ENCODE data around the gene ACTN2. TPM values are rescaled to one million over a fixed set of nuclear protein-coding genes. Genes with fewer than 3 reads are reported as not detected.

ACTN2 gene
- total and polyA plus RNA-seq, 2 donors (not counting 1 experiment from before 2014, with no cell fraction given) = 0.17 to 0.22 TPM

GRCh38 chr1:236688705-236689104, 2.4 kb downstream of the ACTN2 start:
- Histone ChIP-seq H3K79me2 (ENCODE audit: control insufficient read depth, insufficient read depth, low read length) (no peaks in the 10 kb centered on the region), H3K4me2 (ENCODE audit: extremely low read depth, insufficient read depth, low read length) (no peak overlapping the region), H3K9me3 (ENCODE audit: control insufficient read depth, insufficient read depth, low read depth, low read length) (no peaks in the 10 kb centered on the region), H3K27me3 (ENCODE audit: control insufficient read depth, insufficient read depth, low read length) (no peaks in the 10 kb centered on the region), H3K4me1 (ENCODE audit: control insufficient read depth, extremely low read depth, insufficient read depth, low read length) (peaks cover 5% of the 10 kb centered on the region), H3K36me3 (ENCODE audit: control insufficient read depth, insufficient read depth, low read length) (no peaks in the 10 kb centered on the region), H3K27ac (ENCODE audit: insufficient read depth, low read length) (no peak overlapping the region), H4K20me1 (ENCODE audit: control insufficient read depth, extremely low read depth, insufficient read depth, low read length) (no peaks in the 10 kb centered on the region), H3K4me3 (replicated peaks in 1 of 4; ENCODE audit: control extremely low read depth in 1 of 4, insufficient read depth in 1 of 4, low read depth in 3 of 4, low read length in 4 of 4) (no peak overlapping the region), H2AFZ (ENCODE audit: low read length) (no peak overlapping the region), H3K9ac (ENCODE audit: insufficient read depth, low read length) (no peak overlapping the region)
- DNase-seq (ENCODE audit: low read depth in 2 of 2) = no peak
- TF ChIP-seq EZH2 (IDR thresholded peaks at IDR 0.05; ENCODE audit: low read length, missing control alignments) = no peak
- no peak for TF ChIP-seq CTCF (conservative IDR thresholded peaks at IDR 0.05 in 1 of 2, IDR thresholded peaks at IDR 0.05 in 1 of 2; ENCODE audit: low read depth in 1 of 2, low read length in 2 of 2)

- Histone ChIP-seq H2AFZ (ENCODE audit: low read length) (no peak overlapping the region), H3K4me2 (ENCODE audit: extremely low read depth, insufficient read depth, low read length) (no peak overlapping the region), H3K4me3 (replicated peaks in 1 of 4; ENCODE audit: control extremely low read depth in 1 of 4, insufficient read depth in 1 of 4, low read depth in 3 of 4, low read length in 4 of 4) (no peak overlapping the region), H3K79me2 (ENCODE audit: control insufficient read depth, insufficient read depth, low read length) (no peaks in the 10 kb centered on the region), H3K27me3 (ENCODE audit: control insufficient read depth, insufficient read depth, low read length) (no peaks in the 10 kb centered on the region), H3K4me1 (ENCODE audit: control insufficient read depth, extremely low read depth, insufficient read depth, low read length) (peaks cover 5% of the 10 kb centered on the region), H4K20me1 (ENCODE audit: control insufficient read depth, extremely low read depth, insufficient read depth, low read length) (no peaks in the 10 kb centered on the region), H3K9ac (ENCODE audit: insufficient read depth, low read length) (no peak overlapping the region), H3K27ac (ENCODE audit: insufficient read depth, low read length) (no peak overlapping the region), H3K36me3 (ENCODE audit: control insufficient read depth, insufficient read depth, low read length) (no peaks in the 10 kb centered on the region), H3K9me3 (ENCODE audit: control insufficient read depth, insufficient read depth, low read depth, low read length) (no peaks in the 10 kb centered on the region)
- TF ChIP-seq CTCF (conservative IDR thresholded peaks at IDR 0.05 in 1 of 2, IDR thresholded peaks at IDR 0.05 in 1 of 2; ENCODE audit: low read depth in 1 of 2, low read length in 2 of 2) (no peak), EZH2 (IDR thresholded peaks at IDR 0.05; ENCODE audit: low read length, missing control alignments) (no peak)
- DNase-seq (ENCODE audit: low read depth in 2 of 2) = no peak
Measured at GRCh38 chr1:236689713-236690569, 3.6 kb downstream of the ACTN2 start.

GRCh38 chr1:236691348-236691747, 5.0 kb downstream of the ACTN2 start:
- TF ChIP-seq EZH2 (IDR thresholded peaks at IDR 0.05; ENCODE audit: low read length, missing control alignments) = no peak
- TF ChIP-seq CTCF (conservative IDR thresholded peaks at IDR 0.05 in 1 of 2, IDR thresholded peaks at IDR 0.05 in 1 of 2; ENCODE audit: low read depth in 1 of 2, low read length in 2 of 2) = no peak
- Histone ChIP-seq H3K27ac (ENCODE audit: insufficient read depth, low read length) (no peak overlapping the region), H3K27me3 (ENCODE audit: control insufficient read depth, insufficient read depth, low read length) (no peaks in the 10 kb centered on the region), H2AFZ (ENCODE audit: low read length) (no peak overlapping the region), H3K4me2 (ENCODE audit: extremely low read depth, insufficient read depth, low read length) (no peak overlapping the region), H4K20me1 (ENCODE audit: control insufficient read depth, extremely low read depth, insufficient read depth, low read length) (no peaks in the 10 kb centered on the region), H3K4me3 (replicated peaks in 1 of 4; ENCODE audit: control extremely low read depth in 1 of 4, insufficient read depth in 1 of 4, low read depth in 3 of 4, low read length in 4 of 4) (no peak overlapping the region), H3K36me3 (ENCODE audit: control insufficient read depth, insufficient read depth, low read length) (no peaks in the 10 kb centered on the region), H3K9ac (ENCODE audit: insufficient read depth, low read length) (no peak overlapping the region), H3K79me2 (ENCODE audit: control insufficient read depth, insufficient read depth, low read length) (no peaks in the 10 kb centered on the region), H3K9me3 (ENCODE audit: control insufficient read depth, insufficient read depth, low read depth, low read length) (no peaks in the 10 kb centered on the region), H3K4me1 (ENCODE audit: control insufficient read depth, extremely low read depth, insufficient read depth, low read length) (peaks cover 5% of the 10 kb centered on the region)
- no peak for DNase-seq (ENCODE audit: low read depth in 2 of 2)
